ENCODE data around the gene BACH2.

Gene BACH2

GRCh38 chr6:90328004-90328403 is 31.4 kb upstream of the BACH2 start:
- no peak for TF ChIP-seq CTCF (IDR thresholded peaks at IDR 0.05; ENCODE audit: insufficient read depth, low read depth, low read length, missing control alignments)
- no peak overlapping the region for H3K4me3 ChIP-seq (ENCODE audit: low read depth, low read length)
- no peak for DNase-seq (ENCODE audit: low read depth)

- DNase-seq (ENCODE audit: low read depth), result no peak
- no peak overlapping the region for H3K4me3 ChIP-seq (ENCODE audit: low read depth, low read length)
- no peak for TF ChIP-seq CTCF (IDR thresholded peaks at IDR 0.05; ENCODE audit: insufficient read depth, low read depth, low read length, missing control alignments)
Observed at GRCh38 chr6:90326404-90327057, 29.9 kb upstream of the BACH2 start.

- no peak for TF ChIP-seq CTCF (IDR thresholded peaks at IDR 0.05; ENCODE audit: insufficient read depth, low read depth, low read length, missing control alignments)
- DNase-seq (ENCODE audit: low read depth), result no peak
- no peak overlapping the region for H3K4me3 ChIP-seq (ENCODE audit: low read depth, low read length)
Observed at GRCh38 chr6:90323706-90324105, 27.1 kb upstream of the BACH2 start.

- DNase-seq (ENCODE audit: low read depth), result no peak
- TF ChIP-seq CTCF (IDR thresholded peaks at IDR 0.05; ENCODE audit: insufficient read depth, low read depth, low read length, missing control alignments), result no peak
- H3K4me3 ChIP-seq (ENCODE audit: low read depth, low read length), result no peak overlapping the region
Observed at GRCh38 chr6:90322976-90323474, 26.4 kb upstream of the BACH2 start.

- no peak for DNase-seq (ENCODE audit: low read depth)
- no peak overlapping the region for H3K4me3 ChIP-seq (ENCODE audit: low read depth, low read length)
- TF ChIP-seq CTCF (IDR thresholded peaks at IDR 0.05; ENCODE audit: insufficient read depth, low read depth, low read length, missing control alignments), result no peak
Observed at GRCh38 chr6:90319979-90320685, 23.5 kb upstream of the BACH2 start.

- DNase-seq (ENCODE audit: low read depth), result no peak
- no peak for TF ChIP-seq CTCF (IDR thresholded peaks at IDR 0.05; ENCODE audit: insufficient read depth, low read depth, low read length, missing control alignments)
- no peak overlapping the region for H3K4me3 ChIP-seq (ENCODE audit: low read depth, low read length)
Observed at GRCh38 chr6:90319044-90319443, 22.4 kb upstream of the BACH2 start.
